ENCODE measurements around the gene LIMS1.

Gene LIMS1

GRCh38 chr2:108630567-108631405, 96.5 kb downstream of the LIMS1 start:
- Histone ChIP-seq H3K36me3 (ENCODE audit: control insufficient read depth, insufficient read depth, low read length) (no peaks in the 10 kb centered on the region), H3K27ac (ENCODE audit: low read length) (no peak overlapping the region), H3K4me1 (ENCODE audit: control insufficient read depth, insufficient read depth, low read length) (no peaks in the 10 kb centered on the region), H3K9me3 (ENCODE audit: control insufficient read depth, insufficient read depth, low read length) (no peaks in the 10 kb centered on the region), H3K4me3 (ENCODE audit: low read length) (no peak overlapping the region), H3K27me3 (ENCODE audit: control insufficient read depth, insufficient read depth, low read length) (no peaks in the 10 kb centered on the region)
- no peak for DNase-seq (ENCODE audit: low read depth, low spot score)
- 100% methylated on average over 1 of the region's 5 CpGs for WGBS (ENCODE audit: insufficient coverage, insufficient read length)

- Histone ChIP-seq H3K9me3 (ENCODE audit: control insufficient read depth, insufficient read depth, low read length) (no peaks in the 10 kb centered on the region), H3K4me3 (ENCODE audit: low read length) (no peak overlapping the region), H3K27ac (ENCODE audit: low read length) (no peak overlapping the region), H3K36me3 (ENCODE audit: control insufficient read depth, insufficient read depth, low read length) (no peaks in the 10 kb centered on the region), H3K4me1 (ENCODE audit: control insufficient read depth, insufficient read depth, low read length) (peaks cover 3% of the 10 kb centered on the region; the same call in 1 of the 2 replicates), H3K27me3 (ENCODE audit: control insufficient read depth, insufficient read depth, low read length) (no peaks in the 10 kb centered on the region)
- DNase-seq (ENCODE audit: low read depth, low spot score) = no peak
- no CpG with 5 or more reads among the region's 5 CpGs for WGBS (ENCODE audit: insufficient coverage, insufficient read length)
These were observed 98.3 kb downstream of the LIMS1 start for GRCh38 chr2:108632332-108633160.

- Histone ChIP-seq H3K4me3 (ENCODE audit: low read length) (no peak overlapping the region), H3K4me1 (ENCODE audit: control insufficient read depth, insufficient read depth, low read length) (peaks cover 3% of the 10 kb centered on the region; the same call in 1 of the 2 replicates), H3K27me3 (ENCODE audit: control insufficient read depth, insufficient read depth, low read length) (no peaks in the 10 kb centered on the region), H3K27ac (ENCODE audit: low read length) (no peak overlapping the region), H3K36me3 (ENCODE audit: control insufficient read depth, insufficient read depth, low read length) (no peaks in the 10 kb centered on the region), H3K9me3 (ENCODE audit: control insufficient read depth, insufficient read depth, low read length) (no peaks in the 10 kb centered on the region)
- no peak for DNase-seq (ENCODE audit: low read depth, low spot score)
- WGBS (ENCODE audit: insufficient coverage, insufficient read length) = no CpG with 5 or more reads among the region's 1 CpG
These were observed 99.1 kb downstream of the LIMS1 start for GRCh38 chr2:108633409-108633808.

DNA sequence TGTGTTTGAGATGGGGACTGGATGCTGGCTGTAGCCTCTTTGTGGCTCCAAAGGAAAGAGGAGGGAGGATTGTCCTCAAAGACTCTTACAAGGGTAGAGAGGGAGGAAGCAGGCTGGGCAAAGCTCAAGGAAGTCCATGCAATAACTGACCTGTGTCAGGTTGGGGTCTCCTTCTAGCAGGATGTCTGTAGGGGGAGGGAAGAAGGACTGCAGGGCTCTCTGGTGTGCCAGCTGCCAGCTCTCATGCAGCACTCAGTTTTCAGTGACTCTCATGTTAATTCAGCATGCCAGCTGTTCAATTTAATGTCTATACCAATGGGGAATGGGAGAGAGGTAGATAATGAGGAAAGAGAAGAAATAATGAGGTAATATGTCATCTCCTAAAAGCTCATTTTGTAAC, 99.7 kb downstream of the LIMS1 start:
- peaks cover 3% of the 10 kb centered on the region; the same call in 1 of the 2 replicates for H3K4me1 ChIP-seq (ENCODE audit: control insufficient read depth, insufficient read depth, low read length)
- H3K9me3 ChIP-seq (ENCODE audit: control insufficient read depth, insufficient read depth, low read length) = no peaks in the 10 kb centered on the region
- H3K27ac ChIP-seq (ENCODE audit: low read length) = no peak overlapping the region
- H3K4me3 ChIP-seq (ENCODE audit: low read length) = no peak overlapping the region
- no peaks in the 10 kb centered on the region for H3K36me3 ChIP-seq (ENCODE audit: control insufficient read depth, insufficient read depth, low read length)
- H3K27me3 ChIP-seq (ENCODE audit: control insufficient read depth, insufficient read depth, low read length) = no peaks in the 10 kb centered on the region
- no peak for DNase-seq (ENCODE audit: low read depth, low spot score)

GRCh38 chr2:108634576-108635160, 100.4 kb downstream of the LIMS1 start:
- no peak for DNase-seq (ENCODE audit: low read depth, low spot score)
- no peaks in the 10 kb centered on the region for H3K36me3 ChIP-seq (ENCODE audit: control insufficient read depth, insufficient read depth, low read length)
- no peaks in the 10 kb centered on the region for H3K27me3 ChIP-seq (ENCODE audit: control insufficient read depth, insufficient read depth, low read length)
- H3K27ac ChIP-seq (ENCODE audit: low read length) = no peak overlapping the region
- peaks cover 3% of the 10 kb centered on the region; the same call in 1 of the 2 replicates for H3K4me1 ChIP-seq (ENCODE audit: control insufficient read depth, insufficient read depth, low read length)
- H3K4me3 ChIP-seq (ENCODE audit: low read length) = no peak overlapping the region
- WGBS (ENCODE audit: insufficient coverage, insufficient read length) = no CpG with 5 or more reads among the region's 10 CpGs
- no peaks in the 10 kb centered on the region for H3K9me3 ChIP-seq (ENCODE audit: control insufficient read depth, insufficient read depth, low read length)

GRCh38 chr2:108635630-108636354, 101.5 kb downstream of the LIMS1 start:
- no peak overlapping the region for H3K4me3 ChIP-seq (ENCODE audit: low read length)
- peaks cover 3% of the 10 kb centered on the region; the same call in 1 of the 2 replicates for H3K4me1 ChIP-seq (ENCODE audit: control insufficient read depth, insufficient read depth, low read length)

DNA sequence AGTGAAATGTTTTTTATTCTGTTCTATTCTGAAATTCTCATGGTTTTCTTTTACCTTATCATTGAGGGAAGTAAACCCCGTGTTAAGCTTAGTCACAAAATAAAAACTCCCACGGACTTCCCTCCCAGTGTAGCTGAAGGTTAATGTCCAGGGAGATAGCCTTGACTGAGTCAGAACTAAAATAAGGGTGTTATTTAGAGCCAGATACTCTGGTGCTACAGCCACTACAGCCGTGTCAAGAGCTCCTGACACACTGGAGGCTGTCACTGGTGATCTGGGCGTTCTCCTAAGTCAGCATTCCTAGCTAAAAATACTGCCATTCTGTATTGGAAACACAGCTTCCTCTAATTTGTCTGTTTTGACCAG, 103.0 kb downstream of the LIMS1 start:
- H3K4me3 ChIP-seq (ENCODE audit: low read length) = no peak overlapping the region

More at GRCh38 chr2:108635630-108636354, 101.5 kb downstream of the LIMS1 start:
- DNase-seq (ENCODE audit: low read depth, low spot score) = no peak
- no CpG with 5 or more reads among the region's 13 CpGs for WGBS (ENCODE audit: insufficient coverage, insufficient read length)
- H3K27ac ChIP-seq (ENCODE audit: low read length) = no peak overlapping the region
- H3K27me3 ChIP-seq (ENCODE audit: control insufficient read depth, insufficient read depth, low read length) = no peaks in the 10 kb centered on the region
- no peaks in the 10 kb centered on the region for H3K9me3 ChIP-seq (ENCODE audit: control insufficient read depth, insufficient read depth, low read length)
- H3K36me3 ChIP-seq (ENCODE audit: control insufficient read depth, insufficient read depth, low read length) = no peaks in the 10 kb centered on the region

DNA sequence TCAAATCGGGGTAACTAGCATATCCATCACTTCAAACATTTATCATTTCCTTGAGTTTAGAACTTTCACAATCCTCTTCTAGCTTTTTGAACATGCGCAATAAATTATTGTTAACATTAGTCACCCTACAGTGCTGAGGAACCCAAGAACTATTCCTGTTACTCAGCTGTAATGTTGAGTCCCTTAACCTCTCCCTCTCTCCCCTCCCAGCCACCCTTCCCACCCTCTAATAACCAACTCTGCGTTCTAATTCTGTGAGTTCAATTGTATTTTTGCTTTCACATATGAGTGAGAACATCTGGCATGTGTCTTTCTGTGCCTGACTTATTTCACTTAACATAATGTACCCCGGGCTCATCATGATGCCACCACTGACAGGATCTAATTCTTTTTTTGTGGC, 106.5 kb downstream of the LIMS1 start:
- Histone ChIP-seq H3K4me1 (ENCODE audit: control insufficient read depth, insufficient read depth, low read length) (peaks cover 3% of the 10 kb centered on the region; the same call in 1 of the 2 replicates), H3K27ac (ENCODE audit: low read length) (no peak overlapping the region), H3K27me3 (ENCODE audit: control insufficient read depth, insufficient read depth, low read length) (no peaks in the 10 kb centered on the region), H3K36me3 (ENCODE audit: control insufficient read depth, insufficient read depth, low read length) (no peaks in the 10 kb centered on the region), H3K4me3 (ENCODE audit: low read length) (no peak overlapping the region), H3K9me3 (ENCODE audit: control insufficient read depth, insufficient read depth, low read length) (no peaks in the 10 kb centered on the region)
- no CpG with 5 or more reads among the region's 4 CpGs for WGBS (ENCODE audit: insufficient coverage, insufficient read length)
- DNase-seq (ENCODE audit: low read depth, low spot score) = no peak

More for the DNA sequence above, 103.0 kb downstream of the LIMS1 start:
- Histone ChIP-seq H3K9me3 (ENCODE audit: control insufficient read depth, insufficient read depth, low read length) (no peaks in the 10 kb centered on the region), H3K4me1 (ENCODE audit: control insufficient read depth, insufficient read depth, low read length) (peaks cover 3% of the 10 kb centered on the region; the same call in 1 of the 2 replicates), H3K27ac (ENCODE audit: low read length) (no peak overlapping the region), H3K27me3 (ENCODE audit: control insufficient read depth, insufficient read depth, low read length) (no peaks in the 10 kb centered on the region), H3K36me3 (ENCODE audit: control insufficient read depth, insufficient read depth, low read length) (no peaks in the 10 kb centered on the region)
- no CpG with 5 or more reads among the region's 4 CpGs for WGBS (ENCODE audit: insufficient coverage, insufficient read length)
- DNase-seq (ENCODE audit: low read depth, low spot score) = no peak

DNA sequence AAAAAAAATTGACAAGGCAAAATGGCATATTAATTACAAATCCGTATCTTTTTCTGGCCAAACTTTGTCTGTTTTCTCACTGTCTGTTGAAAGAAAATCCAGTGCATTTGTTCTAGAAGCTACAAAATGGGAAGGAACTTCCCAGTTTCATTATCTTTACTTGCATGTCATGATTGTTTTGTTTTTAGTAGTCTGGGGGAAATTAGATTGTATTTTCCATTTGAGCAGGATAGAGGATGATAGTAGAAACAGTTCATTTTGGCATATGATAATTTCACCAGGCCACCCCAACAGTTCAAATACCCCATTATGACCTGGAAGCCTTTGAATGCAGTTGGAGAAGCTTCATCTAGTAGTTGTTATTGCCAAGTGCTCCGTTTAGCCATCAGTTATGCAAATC, 107.5 kb downstream of the LIMS1 start:
- DNase-seq (ENCODE audit: low read depth, low spot score) = no peak
- no peaks in the 10 kb centered on the region for H3K9me3 ChIP-seq (ENCODE audit: control insufficient read depth, insufficient read depth, low read length)
- WGBS (ENCODE audit: insufficient coverage, insufficient read length) = no CpG with 5 or more reads among the region's 2 CpGs

More for the DNA sequence above, 107.5 kb downstream of the LIMS1 start:
- Histone ChIP-seq H3K36me3 (ENCODE audit: control insufficient read depth, insufficient read depth, low read length) (no peaks in the 10 kb centered on the region), H3K4me3 (ENCODE audit: low read length) (no peak overlapping the region), H3K27me3 (ENCODE audit: control insufficient read depth, insufficient read depth, low read length) (no peaks in the 10 kb centered on the region), H3K4me1 (ENCODE audit: control insufficient read depth, insufficient read depth, low read length) (peaks cover under 1% of the 10 kb centered on the region; the same call in 1 of the 2 replicates), H3K27ac (ENCODE audit: low read length) (no peak overlapping the region)
